T-cell (primary cell): ENCODE measurements around the gene PRKN. TPM values are rescaled to one million over a fixed set of nuclear protein-coding genes. Genes with fewer than 3 reads are reported as not detected.

ENCODE experiments used
- ATAC-seq, 4 experiments: fragments of 200-7000 bp in 3 of 4; fragments of 150-1000 bp in 1 of 4; cut with Tn5 transposase; replicated peaks in 1 of 4; 1 replicate in 3 of 4; 2 replicates in 1 of 4; pipeline ENCODE4 v1.10.0; 2021; ENCODE audit warnings: moderate library complexity in 3 of 4, mild to moderate bottlenecking in 2 of 4, moderate number of reproducible peaks in 1 of 4
- CTCF ChIA-PET, 2 donors: fragments of 300-600 bp; sonication (Branson Sonifier 250); formaldehyde crosslinking; loops; one replicate each; lab custom pipeline; 2022; ENCODE audit warnings: antibody characterized with exemption in 2 of 2; lab: Charles Lee
- POLR2A ChIA-PET, 2 donors: fragments of 300-600 bp; sonication (Branson Sonifier 250); formaldehyde crosslinking; loops; one replicate each; lab custom pipeline; 2022; ENCODE audit warnings: antibody characterized with exemption in 2 of 2; lab: Charles Lee
- DNase-seq, 35 experiments: peaks; one replicate each; pipeline versions ENCODE4 v3.0.0 to v3.0.0-alpha.2; 2013 to 2023
- H3K27ac ChIP-seq: one replicate; pipeline ENCODE4 v1.5.1; 2013; ENCODE audit warnings: low read length
- H3K27me3 ChIP-seq, 2 experiments: replicated peaks in 1 of 2; 1 replicate in 1 of 2; 2 replicates in 1 of 2; pipeline versions ENCODE4 v1.6.1 to v1.7.0; 2013; ENCODE audit warnings: low read length in 1 of 2, mixed read lengths in 1 of 2; ENCODE audit not compliant: control insufficient read depth in 2 of 2, insufficient read depth in 2 of 2; ENCODE audit errors: extremely low read depth in 1 of 2
- H3K36me3 ChIP-seq, 2 donors: 1 replicate in 1 of 2; 2 replicates in 1 of 2; pipeline versions ENCODE4 v1.6.1 to v1.7.0; 2013; ENCODE audit warnings: low read length in 1 of 2; ENCODE audit not compliant: control insufficient read depth in 2 of 2, insufficient read depth in 1 of 2; ENCODE audit errors: extremely low read depth in 1 of 2
- H3K4me1 ChIP-seq, 2 experiments: 1 replicate in 1 of 2; 2 replicates in 1 of 2; pipeline versions ENCODE4 v1.6.1 to v1.7.0; 2013; ENCODE audit warnings: low read length in 2 of 2, mixed read lengths in 1 of 2; ENCODE audit not compliant: insufficient read depth in 2 of 2, control insufficient read depth in 1 of 2; ENCODE audit errors: extremely low read depth in 1 of 2
- H3K4me3 ChIP-seq, 2 donors: 1 replicate in 1 of 2; 2 replicates in 1 of 2; pipeline versions ENCODE4 v1.5.1 to v1.7.0; 2013; ENCODE audit warnings: mild to moderate bottlenecking in 2 of 2, low read length in 1 of 2, moderate library complexity in 1 of 2; ENCODE audit not compliant: control insufficient read depth in 1 of 2; ENCODE audit errors: extremely low read depth in 1 of 2
- H3K9me3 ChIP-seq: 2 replicates; pipeline ENCODE4 v1.7.0; 2013
- H3K27ac Mint-ChIP-seq, 2 donors: one replicate each; pipeline ENCODE4 v1.8.0; 2020 to 2021; ENCODE audit warnings: mild to moderate bottlenecking in 2 of 2, mixed read lengths in 2 of 2
- H3K27me3 Mint-ChIP-seq, 2 donors: one replicate each; pipeline ENCODE4 v1.8.0; 2021 to 2022; ENCODE audit warnings: mixed read lengths in 2 of 2
- H3K36me3 Mint-ChIP-seq: one replicate; pipeline ENCODE4 v1.8.0; 2021; ENCODE audit warnings: mixed read lengths
- H3K4me1 Mint-ChIP-seq, 3 donors: one replicate each; pipeline ENCODE4 v1.8.0; 2020 to 2022; ENCODE audit warnings: mixed read lengths in 3 of 3, mild to moderate bottlenecking in 1 of 3
- H3K4me3 Mint-ChIP-seq, 3 donors: one replicate each; pipeline ENCODE4 v1.8.0; 2020 to 2022; ENCODE audit warnings: mild to moderate bottlenecking in 3 of 3, mixed read lengths in 3 of 3, moderate library complexity in 3 of 3
- H3K9me3 Mint-ChIP-seq, 3 donors: one replicate each; pipeline ENCODE4 v1.8.0; 2020 to 2022; ENCODE audit warnings: mixed read lengths in 3 of 3
- WGBS: methylation state at CpG from one replicate; pipeline ENCODE4 v1.1.5; 2013; ENCODE audit warnings: missing lambda C conversion rate; ENCODE audit not compliant: insufficient coverage; 5-methylcytosine and 5-hydroxymethylcytosine counted together
- total RNA-seq, 35 experiments: library from RNA in 6 of 35; stranded (reverse) in 6 of 35; fragments of 120-200 nt in 1 of 35; gene quantifications; one replicate each; pipeline versions ENCODE4 v1.2.1 to v1.2.4 and lab custom pipeline; 2013 to 2026

The PRKN gene
- total RNA-seq, 5 donors from 2014 or later (not counting 1 experiment from before 2014, with no cell fraction given): 3.4 to 7.7 (median 6.1) TPM

GRCh38 chr6:162373192-162373591 lies 354.4 kb downstream of the PRKN start:
- H3K4me1 Mint-ChIP-seq: no peaks in the 10 kb centered on the region
- no peak for DNase-seq
- H3K27me3 Mint-ChIP-seq: no peaks in the 10 kb centered on the region
- no peak overlapping the region for H3K4me3 Mint-ChIP-seq
- Histone ChIP-seq H3K27me3 (no peaks in the 10 kb centered on the region), H3K4me1 (no peaks in the 10 kb centered on the region), H3K36me3 (no peaks in the 10 kb centered on the region), H3K4me3 (no peak overlapping the region), H3K27ac (no peak overlapping the region), H3K9me3 (no peaks in the 10 kb centered on the region)
- ATAC-seq: no peak
- no peaks in the 10 kb centered on the region for H3K36me3 Mint-ChIP-seq
- H3K27ac Mint-ChIP-seq: no peak overlapping the region
- no peaks in the 10 kb centered on the region for H3K9me3 Mint-ChIP-seq
- CTCF ChIA-PET: no interaction called here
- no CpG with 5 or more reads among the region's 2 CpGs for WGBS
- POLR2A ChIA-PET: no interaction called here

GRCh38 chr6:162372106-162372505 lies 355.5 kb downstream of the PRKN start:
- Mint-ChIP-seq H3K27me3 (no peaks in the 10 kb centered on the region), H3K9me3 (no peaks in the 10 kb centered on the region), H3K4me3 (no peak overlapping the region), H3K27ac (no peak overlapping the region), H3K4me1 (no peaks in the 10 kb centered on the region), H3K36me3 (peaks cover 6% of the 10 kb centered on the region)
- ATAC-seq (no peak), DNase-seq (no peak)
- ChIA-PET POLR2A (no interaction called here), CTCF (no interaction called here)
- no peaks in the 10 kb centered on the region for H3K27me3 ChIP-seq
- no peaks in the 10 kb centered on the region for H3K36me3 ChIP-seq
- no peak overlapping the region for H3K4me3 ChIP-seq
- H3K4me1 ChIP-seq: no peaks in the 10 kb centered on the region
- 95% methylated on average over 5 of the region's 9 CpGs for WGBS
- H3K27ac ChIP-seq: no peak overlapping the region
- H3K9me3 ChIP-seq: no peaks in the 10 kb centered on the region

- 91% methylated on average over 4 of the region's 5 CpGs for WGBS
- H3K9me3 ChIP-seq: no peaks in the 10 kb centered on the region
- no peaks in the 10 kb centered on the region for H3K36me3 ChIP-seq
- H3K4me3 Mint-ChIP-seq: no peak overlapping the region
- no peak overlapping the region for H3K27ac Mint-ChIP-seq
- no peak for DNase-seq
- no peaks in the 10 kb centered on the region for H3K27me3 Mint-ChIP-seq
- no peak overlapping the region for H3K27ac ChIP-seq
- no peak overlapping the region for H3K4me3 ChIP-seq
- H3K4me1 Mint-ChIP-seq: no peaks in the 10 kb centered on the region
- no peaks in the 10 kb centered on the region for H3K27me3 ChIP-seq
- POLR2A ChIA-PET: no interaction called here
- H3K4me1 ChIP-seq: no peaks in the 10 kb centered on the region
- H3K9me3 Mint-ChIP-seq: no peaks in the 10 kb centered on the region
- H3K36me3 Mint-ChIP-seq: peaks cover 6% of the 10 kb centered on the region
- CTCF ChIA-PET: no interaction called here
- ATAC-seq: no peak
Observed at GRCh38 chr6:162371121-162371520, 356.4 kb downstream of the PRKN start.

GRCh38 chr6:162369091-162369490 lies 358.5 kb downstream of the PRKN start:
- Mint-ChIP-seq H3K27ac (no peak overlapping the region), H3K4me3 (no peak overlapping the region), H3K27me3 (no peaks in the 10 kb centered on the region), H3K9me3 (no peaks in the 10 kb centered on the region), H3K4me1 (no peaks in the 10 kb centered on the region), H3K36me3 (peaks cover 6% of the 10 kb centered on the region)
- CTCF ChIA-PET: no interaction called here
- no peak overlapping the region for H3K27ac ChIP-seq
- H3K36me3 ChIP-seq: no peaks in the 10 kb centered on the region
- ATAC-seq: no peak
- no peaks in the 10 kb centered on the region for H3K9me3 ChIP-seq
- POLR2A ChIA-PET: no interaction called here
- H3K27me3 ChIP-seq: no peaks in the 10 kb centered on the region
- no CpG with 5 or more reads among the region's 2 CpGs for WGBS
- H3K4me3 ChIP-seq: no peak overlapping the region
- DNase-seq: no peak
- no peaks in the 10 kb centered on the region for H3K4me1 ChIP-seq

GRCh38 chr6:162364488-162364887 lies 363.1 kb downstream of the PRKN start:
- ChIA-PET POLR2A (no interaction called here), CTCF (no interaction called here)
- DNase-seq: no peak
- H3K4me1 ChIP-seq: no peaks in the 10 kb centered on the region
- no peak overlapping the region for H3K4me3 ChIP-seq
- no peaks in the 10 kb centered on the region for H3K27me3 ChIP-seq
- no peaks in the 10 kb centered on the region for H3K27me3 Mint-ChIP-seq
- no peak overlapping the region for H3K4me3 Mint-ChIP-seq
- no peak for ATAC-seq
- 96% methylated on average over 4 of the region's 4 CpGs for WGBS
- peaks cover 9% of the 10 kb centered on the region for H3K36me3 Mint-ChIP-seq
- no peak overlapping the region for H3K27ac ChIP-seq
- H3K27ac Mint-ChIP-seq: no peak overlapping the region
- H3K4me1 Mint-ChIP-seq: no peaks in the 10 kb centered on the region
- peaks cover 0 to 4% (median 0%) of the 10 kb centered on the region in 3 donors for H3K9me3 Mint-ChIP-seq
- no peaks in the 10 kb centered on the region for H3K9me3 ChIP-seq
- no peaks in the 10 kb centered on the region for H3K36me3 ChIP-seq

- Mint-ChIP-seq H3K27ac (no peak overlapping the region), H3K4me3 (no peak overlapping the region), H3K9me3 (peaks cover 0 to 4% (median 0%) of the 10 kb centered on the region in 3 donors), H3K36me3 (peaks cover 9% of the 10 kb centered on the region), H3K27me3 (no peaks in the 10 kb centered on the region), H3K4me1 (no peaks in the 10 kb centered on the region)
- ChIA-PET POLR2A (no interaction called here), CTCF (no interaction called here)
- Histone ChIP-seq H3K27ac (no peak overlapping the region), H3K36me3 (no peaks in the 10 kb centered on the region), H3K4me1 (no peaks in the 10 kb centered on the region), H3K4me3 (no peak overlapping the region), H3K27me3 (no peaks in the 10 kb centered on the region), H3K9me3 (no peaks in the 10 kb centered on the region)
- no peak for ATAC-seq
- DNase-seq: no peak
- 88% methylated on average over 2 of the region's 4 CpGs for WGBS
Observed at GRCh38 chr6:162363757-162364156, 363.8 kb downstream of the PRKN start.

- CTCF ChIA-PET: no interaction called here
- no peak overlapping the region for H3K4me3 Mint-ChIP-seq
- DNase-seq: no peak
- ATAC-seq: no peak
- H3K36me3 Mint-ChIP-seq: peaks cover 3% of the 10 kb centered on the region
- Histone ChIP-seq H3K36me3 (no peaks in the 10 kb centered on the region), H3K4me1 (no peaks in the 10 kb centered on the region), H3K9me3 (no peaks in the 10 kb centered on the region), H3K27ac (no peak overlapping the region), H3K27me3 (no peaks in the 10 kb centered on the region), H3K4me3 (no peak overlapping the region)
- H3K27ac Mint-ChIP-seq: no peak overlapping the region
- no peaks in the 10 kb centered on the region for H3K27me3 Mint-ChIP-seq
- POLR2A ChIA-PET: no interaction called here
- no peaks in the 10 kb centered on the region for H3K4me1 Mint-ChIP-seq
- WGBS: no CpG with 5 or more reads among the region's 6 CpGs
- H3K9me3 Mint-ChIP-seq: peaks cover 0 to 4% (median 0%) of the 10 kb centered on the region in 3 donors
Observed at GRCh38 chr6:162360901-162361567, 366.5 kb downstream of the PRKN start.
